NCI-H2107 treated with DMSO at 0.1 percent for 48 hours (cell line): ENCODE data around the gene BOD1L2.

Experiments
- DNase-seq: peaks from one replicate; lab custom pipeline; 2025; ENCODE audit not compliant: unreplicated experiment; lab: John Stamatoyannopoulos, UW

BOD1L2 gene

DNA sequence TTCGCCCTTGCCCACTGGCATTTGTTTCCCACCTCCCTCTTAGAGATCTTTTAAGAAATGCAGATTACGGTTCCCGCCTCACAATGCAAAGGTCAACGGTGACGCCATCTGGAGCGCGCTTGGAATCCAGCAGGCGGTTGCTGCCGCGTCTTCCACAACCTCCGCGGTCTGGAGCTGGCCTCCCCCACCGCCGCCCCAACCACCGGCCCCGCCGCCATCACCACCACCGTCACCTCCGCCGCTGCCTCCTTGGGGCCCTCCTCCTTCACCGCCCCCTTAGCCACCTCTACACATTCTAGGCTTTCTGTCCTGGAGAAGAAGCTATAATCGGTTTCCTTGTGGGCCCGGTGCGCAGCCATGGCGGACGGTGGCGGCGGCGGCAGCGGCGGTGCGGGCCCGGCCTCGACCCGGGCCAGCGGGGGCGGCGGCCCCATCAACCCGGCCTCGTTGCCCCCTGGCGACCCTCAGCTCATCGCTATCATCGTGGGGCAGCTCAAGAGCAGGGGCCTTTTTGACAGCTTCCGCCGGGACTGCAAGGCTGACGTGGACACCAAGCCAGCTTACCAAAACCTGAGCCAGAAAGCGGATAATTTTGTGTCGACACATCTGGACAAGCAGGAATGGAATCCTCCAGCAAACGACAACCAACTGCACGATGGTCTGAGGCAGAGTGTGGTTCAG is at the start of gene BOD1L2:
BOD1L2 (plus strand) TSS at position 132 of the 681 bp plus-strand sequence; CDS start at position 358, 226 bp downstream.
- DNase-seq: no peak

DNA sequence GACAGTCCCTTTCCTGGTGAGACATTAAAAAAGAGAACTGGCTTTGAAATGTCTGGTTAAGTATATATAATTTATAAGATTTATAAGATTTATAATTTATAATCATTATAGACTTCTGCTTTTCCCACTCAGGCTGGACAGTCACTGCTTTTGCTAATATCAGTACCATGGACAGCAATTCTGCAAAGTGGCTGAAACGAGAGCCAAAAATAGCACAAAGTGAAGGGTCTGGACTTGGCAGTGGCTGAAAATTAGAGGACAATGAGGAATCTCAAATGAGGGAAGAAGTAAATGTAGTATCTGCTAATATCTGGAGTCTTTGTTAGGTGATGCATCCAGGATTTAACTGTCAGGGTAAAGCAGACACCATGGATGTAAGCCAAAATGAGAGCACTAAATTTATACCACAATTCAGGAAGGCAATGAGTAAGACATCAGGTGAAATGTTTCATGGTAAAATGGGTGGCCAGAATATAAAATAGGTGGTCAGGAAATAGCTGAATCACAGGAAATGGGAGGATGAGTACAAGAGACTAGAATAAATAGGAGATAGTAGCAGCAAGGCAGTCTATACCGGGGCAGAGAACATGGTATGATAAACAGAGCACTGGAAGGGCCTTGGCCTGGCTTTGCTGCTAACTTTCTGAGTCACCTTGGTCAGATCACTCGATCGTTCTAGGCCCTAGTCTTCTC is 39.6 kb upstream of the BOD1L2 start:
- no peak for DNase-seq

DNA sequence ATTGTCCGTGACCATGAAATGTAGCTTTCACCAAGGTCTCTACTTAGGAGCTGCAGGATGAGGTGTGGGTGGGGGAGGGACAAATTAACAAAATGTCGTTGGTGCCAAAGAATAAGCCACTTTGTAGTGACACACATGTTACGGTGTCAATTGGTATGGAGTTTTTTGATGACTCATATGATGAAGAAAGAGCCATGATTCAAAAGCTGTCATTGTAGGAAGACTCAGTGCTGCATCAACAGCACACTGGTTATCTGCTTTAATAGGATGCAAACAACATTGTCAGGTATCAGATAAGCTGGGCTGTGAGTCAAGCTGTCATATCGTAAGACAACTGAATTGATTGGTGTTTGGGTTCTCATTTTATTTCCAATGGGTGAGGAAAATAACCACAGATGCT is 36.6 kb upstream of the BOD1L2 start:
- DNase-seq: no peak

DNA sequence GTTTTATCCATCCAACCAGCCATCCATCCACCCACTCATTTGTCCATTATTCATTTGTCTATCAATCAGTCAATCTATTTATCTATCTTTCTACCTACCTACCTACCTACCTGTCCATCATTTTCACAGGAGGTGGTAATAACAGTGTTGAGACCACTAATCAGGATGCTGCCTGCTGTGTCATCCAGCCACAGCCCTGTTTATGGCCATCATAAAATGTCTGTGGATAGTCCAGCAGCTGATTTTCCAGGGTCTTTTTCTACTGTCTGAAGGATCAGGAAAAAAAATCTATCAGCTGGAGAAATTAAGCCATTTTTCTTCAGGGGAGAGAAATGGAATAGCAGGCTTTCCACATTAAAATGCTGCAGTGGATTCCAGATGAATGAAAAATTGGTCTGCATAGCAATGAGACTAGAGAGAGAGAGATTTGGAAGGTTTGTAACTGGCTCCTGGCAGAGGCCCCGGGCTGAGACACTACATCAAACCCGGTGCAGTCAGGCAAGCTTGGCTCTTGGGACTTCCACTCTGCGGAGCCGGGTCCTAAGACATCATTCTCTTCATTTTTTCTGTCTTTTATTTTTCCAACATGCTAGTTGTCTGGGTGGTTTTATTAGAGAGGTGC is 33.0 kb upstream of the BOD1L2 start:
- DNase-seq: no peak

DNA sequence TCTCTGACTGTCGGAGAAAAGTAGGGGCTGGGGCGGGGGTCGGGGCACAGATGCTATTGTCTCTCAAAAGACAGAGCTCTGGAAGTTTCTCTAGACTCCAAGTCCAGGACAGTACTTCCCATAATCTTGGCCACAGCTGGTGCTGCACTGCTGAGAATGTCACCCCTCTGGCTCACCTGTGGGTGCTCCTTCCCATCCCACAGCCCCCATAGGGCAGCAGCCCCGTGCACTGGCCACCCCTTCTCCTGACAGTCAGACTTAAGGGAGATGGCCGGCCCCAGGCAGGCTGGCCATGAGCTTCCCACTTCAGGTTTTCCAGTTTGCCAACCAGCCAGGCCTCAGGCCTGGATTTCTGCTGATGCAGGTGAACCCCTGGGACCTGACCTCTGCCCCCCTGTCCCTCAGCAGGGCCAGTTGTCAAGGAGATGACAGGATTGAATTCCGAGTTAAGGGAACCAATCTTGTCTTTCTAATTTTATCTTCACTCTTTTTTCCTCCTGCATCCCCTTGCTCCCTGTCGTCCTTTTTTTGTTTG is 30.2 kb upstream of the BOD1L2 start:
- no peak for DNase-seq

DNA sequence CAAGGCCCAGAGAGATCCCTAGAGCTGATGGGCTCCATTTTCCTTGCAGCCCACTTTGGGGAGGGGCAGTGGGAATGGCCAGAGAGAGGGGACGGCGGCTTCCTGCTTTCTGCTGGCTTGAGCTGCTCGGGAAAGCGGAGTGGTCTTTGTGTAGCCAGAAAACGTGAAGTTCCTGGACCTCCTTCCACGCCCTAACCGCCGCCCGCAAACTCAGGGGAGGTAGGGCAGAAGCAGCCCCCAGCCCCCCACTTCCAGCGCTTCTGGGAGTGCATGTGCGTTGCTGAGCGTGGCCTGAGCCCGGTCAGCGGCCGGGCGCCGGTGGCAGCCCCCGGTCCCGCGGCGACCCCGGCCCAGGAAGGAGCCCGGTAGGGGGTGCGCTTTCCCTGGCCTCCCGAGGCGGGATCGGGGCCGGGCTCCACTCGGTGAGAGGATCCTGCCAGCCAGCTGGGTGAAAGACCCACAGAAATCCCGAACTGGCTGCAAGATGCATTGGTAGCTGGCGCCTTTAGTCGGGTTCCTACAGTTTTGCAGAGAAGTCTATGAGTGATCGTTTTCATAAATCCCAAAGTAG is 25.3 kb upstream of the BOD1L2 start:
- DNase-seq: no peak

DNA sequence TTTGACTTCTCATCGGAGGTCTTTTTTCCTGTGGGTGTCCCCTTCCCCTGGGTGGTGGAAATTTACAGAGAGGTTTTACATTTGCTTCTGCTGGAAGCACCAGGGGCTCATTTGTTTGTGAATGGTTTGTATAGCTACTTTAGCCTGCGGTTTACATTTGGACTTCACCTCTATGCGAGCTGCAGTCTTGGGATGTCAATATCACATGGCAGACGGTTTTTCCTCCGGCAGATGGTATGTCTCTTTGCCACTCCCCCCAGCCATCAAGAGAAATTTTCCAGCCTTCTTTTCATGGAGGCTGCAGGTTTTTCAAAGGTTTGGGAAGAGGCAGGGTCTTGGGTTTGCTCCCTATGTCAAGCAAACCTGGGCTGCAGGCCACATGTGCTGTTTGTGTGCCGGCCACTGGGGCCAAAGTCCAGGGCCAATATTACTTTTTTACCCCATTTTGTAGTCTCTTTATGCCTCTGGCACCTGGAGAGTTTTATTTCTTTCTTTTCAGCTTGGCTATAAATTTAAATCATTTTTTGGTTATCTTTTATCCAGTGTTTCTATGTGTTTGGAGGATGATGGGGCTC is 23.9 kb upstream of the BOD1L2 start:
- peak; percentile 98 for DNase-seq

DNA sequence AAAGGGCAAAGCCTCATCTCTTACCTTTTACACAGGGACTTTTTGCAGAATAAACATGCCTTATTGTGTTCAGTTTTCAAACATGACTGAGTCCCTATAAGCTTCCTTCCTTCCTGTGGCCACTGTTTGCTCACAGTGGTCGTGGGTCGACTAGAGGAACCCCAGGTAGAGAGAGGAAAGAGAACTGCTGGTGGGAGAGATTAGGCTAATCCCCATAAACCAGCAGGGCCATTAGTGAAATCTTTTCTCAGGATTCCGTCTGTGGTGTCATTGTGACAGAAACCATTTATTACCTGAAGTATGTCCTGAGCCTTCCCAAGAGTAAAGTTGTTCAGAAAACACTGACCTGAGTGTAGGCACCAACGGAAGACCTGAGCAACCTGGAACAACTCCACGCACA is 21.3 kb upstream of the BOD1L2 start:
- DNase-seq: no peak

DNA sequence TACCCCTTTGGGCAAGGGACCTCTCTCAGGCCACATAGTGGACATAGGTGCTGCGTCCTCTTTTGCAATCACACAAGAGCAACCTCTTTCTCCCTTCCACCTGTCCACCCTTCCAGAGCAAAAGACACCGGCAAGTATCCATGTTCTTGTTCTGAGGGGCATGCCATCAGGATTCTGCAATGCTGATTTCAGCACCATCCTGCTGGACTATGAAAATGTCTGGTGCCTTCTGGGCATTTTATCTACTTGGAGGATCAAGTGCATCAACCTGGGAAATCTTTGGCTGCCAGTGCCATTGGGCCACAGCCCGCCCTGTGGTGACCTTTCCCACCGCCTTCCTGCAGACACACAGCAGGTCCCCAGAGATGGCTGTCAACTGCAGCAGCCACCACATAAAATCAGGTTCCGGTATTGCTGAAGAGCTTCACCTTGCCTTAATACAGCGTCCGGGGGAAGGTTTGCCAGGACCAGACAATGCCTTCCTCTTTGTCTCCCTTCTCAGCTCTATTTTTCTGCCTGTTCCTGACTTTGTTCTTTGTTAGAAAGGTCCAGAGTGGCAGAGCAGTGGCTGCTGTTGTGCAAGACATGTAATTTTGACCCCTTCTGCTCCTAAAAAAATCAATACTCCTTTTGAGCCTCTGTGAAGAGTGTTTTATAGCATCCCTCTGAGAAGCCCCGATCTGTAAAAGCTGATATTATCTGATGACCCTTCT is 18.5 kb upstream of the BOD1L2 start:
- DNase-seq: no peak

DNA sequence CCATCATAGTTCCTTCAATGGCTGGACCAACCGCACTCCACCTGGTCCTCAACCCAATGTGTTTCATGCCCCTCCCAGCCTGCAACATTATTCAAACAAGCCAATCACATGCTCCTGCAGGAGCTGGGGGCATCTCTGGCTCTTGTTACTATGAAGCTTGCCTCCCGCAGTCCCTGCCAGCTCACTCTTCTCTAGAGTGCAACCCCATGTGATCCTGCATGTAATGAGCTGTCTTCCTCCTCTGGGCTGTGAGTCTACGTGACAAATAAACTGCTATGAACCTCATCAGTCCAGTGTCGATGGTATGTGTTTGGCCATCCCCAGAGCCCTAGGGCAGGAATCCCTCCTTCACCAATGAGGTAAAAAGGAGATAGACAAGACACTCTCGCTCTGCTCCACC is 15.8 kb upstream of the BOD1L2 start:
- DNase-seq: no peak

DNA sequence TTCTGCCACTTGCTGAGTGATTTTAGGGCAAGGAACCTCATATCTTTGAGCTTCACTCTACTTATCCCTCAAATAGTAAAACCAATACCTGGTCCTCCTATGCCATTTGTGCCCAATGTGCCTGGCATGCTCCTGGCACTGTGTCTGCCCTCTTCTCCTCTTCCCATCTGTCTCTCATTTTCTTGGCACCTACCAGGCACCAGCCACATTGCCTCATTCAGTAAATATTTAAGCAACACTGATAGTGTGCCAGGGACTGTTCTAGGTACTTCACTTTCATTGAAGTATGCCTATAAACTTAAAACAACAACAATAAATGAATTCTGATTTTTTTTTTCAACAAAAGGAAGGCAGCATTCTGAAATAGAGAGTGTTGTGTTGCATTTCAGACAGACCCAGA is 15.1 kb upstream of the BOD1L2 start:
- DNase-seq: no peak

DNA sequence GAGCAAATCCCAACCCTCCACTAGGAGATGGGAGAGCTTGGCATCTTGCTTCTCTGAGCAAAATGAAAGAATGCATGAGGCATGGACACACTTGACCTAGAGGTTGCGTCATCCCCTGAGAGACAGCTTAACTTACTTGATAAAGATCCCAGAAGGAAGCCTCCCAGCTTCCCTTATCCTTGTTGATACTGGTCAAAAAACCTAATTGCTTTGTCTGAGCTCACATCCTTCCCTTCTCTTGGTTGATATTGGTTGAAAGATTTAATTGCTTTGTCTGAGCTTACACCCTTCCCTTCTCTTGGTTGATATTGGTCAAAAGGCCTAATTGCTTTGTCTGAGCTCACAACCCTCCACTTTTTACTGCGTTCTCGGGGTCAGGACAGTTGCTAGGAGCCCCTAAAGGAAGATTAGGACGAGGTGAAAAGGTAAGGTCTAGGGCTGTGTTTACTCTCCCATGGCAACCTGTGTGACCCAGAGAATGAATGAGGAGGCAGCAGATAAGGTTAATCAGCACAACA is 12.2 kb upstream of the BOD1L2 start:
- DNase-seq: no peak

DNA sequence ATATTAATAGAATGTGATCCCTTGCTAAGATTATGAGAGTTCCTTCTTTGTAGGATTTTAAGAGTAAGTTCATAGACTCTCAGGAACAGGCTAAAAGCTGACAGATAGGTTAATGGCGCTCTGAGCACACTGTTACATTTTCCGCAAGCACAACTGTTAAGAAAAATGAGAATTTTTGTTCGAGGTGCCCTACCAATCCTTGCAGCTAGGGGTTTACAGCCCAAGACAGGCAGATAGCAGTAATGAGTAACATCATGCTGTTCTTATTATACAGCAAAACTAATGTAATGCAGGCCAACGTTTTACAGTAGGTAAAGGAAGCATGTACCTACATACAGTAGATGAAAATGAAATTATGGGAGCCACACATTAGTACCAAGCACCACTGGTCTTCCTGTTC is 11.2 kb upstream of the BOD1L2 start:
- no peak for DNase-seq

DNA sequence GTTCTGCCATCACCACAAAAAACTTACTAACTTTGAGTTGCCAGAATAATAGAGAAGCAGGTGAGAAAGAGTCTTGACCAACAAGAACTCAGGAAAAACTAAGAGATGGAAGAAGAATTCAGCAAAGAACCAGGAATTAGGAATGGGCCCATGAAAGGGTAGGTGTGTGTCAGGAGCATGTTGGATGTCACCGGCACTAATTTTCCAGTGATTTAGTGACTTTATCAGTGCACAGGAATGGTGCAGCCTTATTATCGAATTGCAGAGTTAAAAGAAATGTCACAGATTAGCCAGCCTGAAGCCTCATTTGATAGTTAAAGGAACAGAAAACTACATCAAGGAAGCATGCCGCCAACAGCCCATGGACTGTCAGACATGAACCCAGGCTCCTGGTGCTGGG is 9.0 kb upstream of the BOD1L2 start:
- no peak for DNase-seq

DNA sequence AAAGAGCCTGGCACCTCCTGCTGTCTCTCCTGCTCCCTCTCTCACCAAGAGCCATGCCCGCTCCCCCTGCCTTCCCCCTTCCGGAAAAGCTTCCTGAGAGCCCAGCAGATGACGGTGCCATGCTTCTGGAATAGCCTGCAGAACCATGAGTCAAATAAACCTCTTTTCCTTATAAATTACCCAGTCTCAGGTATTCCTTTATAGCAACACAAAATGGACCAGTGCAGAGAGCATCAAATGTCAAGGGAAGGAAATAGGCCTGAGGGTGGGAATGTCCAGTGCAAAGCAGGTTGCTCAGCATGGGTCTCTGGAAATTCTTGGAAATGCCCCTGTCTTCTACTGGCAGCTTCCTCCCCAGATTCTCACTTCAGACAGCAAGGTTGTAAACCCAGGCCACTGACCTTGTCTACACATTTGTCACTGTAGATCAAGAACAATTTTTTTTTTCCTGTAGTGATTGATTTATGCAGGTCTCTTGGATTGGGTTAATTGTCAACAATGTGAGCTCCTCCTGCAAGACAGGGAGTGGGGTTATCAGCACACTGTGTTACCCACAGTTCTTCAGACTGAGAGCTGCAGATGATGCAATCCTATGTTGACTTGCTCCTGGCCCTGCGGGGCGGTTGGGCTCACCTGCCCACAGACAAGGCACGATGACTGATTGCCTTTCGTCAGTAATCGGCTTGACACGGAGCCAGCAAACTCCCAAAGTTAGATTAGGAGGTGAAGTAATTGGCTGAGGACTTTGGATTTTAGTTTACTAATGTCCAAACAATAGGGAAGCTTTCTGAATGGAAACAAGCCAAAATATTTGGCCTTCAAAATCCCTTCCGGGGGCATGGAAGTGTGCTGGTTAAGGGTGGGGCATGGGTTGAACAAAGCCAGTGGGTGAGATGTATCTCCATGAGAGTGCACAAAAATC is 5.4 kb upstream of the BOD1L2 start:
- peak; percentile 91 for DNase-seq

DNA sequence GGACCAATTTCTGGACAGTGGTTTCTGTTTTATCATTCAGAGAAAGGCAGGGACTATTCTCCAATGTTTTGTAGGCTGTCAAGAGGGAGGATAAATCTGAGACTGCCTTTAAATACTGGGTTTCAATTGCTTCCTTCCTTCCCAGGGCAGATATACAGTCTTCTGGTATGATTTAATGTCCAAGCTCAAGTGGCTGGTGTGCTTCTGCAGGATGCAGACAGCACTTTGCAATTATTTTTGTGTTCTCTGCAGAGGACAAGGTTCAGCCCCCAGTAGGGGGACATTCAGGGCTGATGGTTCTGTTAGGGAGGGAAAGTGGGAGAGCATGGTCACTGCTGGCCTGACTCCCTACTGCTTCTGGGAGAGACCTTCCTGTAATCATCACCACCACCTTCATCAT is 4.6 kb upstream of the BOD1L2 start:
- no peak for DNase-seq

DNA sequence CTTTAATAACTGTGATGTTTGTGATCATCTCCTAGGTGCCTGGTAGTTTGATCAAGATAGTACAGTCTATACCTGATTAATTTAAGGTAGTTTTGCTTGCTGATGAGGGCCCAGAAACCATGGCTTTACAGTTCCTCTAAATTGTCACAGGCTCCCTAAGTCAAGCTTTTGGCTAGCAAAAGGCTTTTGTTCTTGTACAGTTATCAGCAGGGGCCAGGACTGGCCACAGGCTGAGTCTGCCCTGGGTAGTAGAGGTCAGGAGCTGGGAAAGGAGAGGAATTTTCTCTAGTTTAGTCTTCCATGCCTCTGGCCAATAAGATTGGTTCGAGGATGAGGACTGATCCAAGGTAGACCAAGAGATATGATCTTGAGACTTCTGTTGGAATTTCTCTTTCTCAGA is 3.6 kb upstream of the BOD1L2 start:
- DNase-seq: no peak

DNA sequence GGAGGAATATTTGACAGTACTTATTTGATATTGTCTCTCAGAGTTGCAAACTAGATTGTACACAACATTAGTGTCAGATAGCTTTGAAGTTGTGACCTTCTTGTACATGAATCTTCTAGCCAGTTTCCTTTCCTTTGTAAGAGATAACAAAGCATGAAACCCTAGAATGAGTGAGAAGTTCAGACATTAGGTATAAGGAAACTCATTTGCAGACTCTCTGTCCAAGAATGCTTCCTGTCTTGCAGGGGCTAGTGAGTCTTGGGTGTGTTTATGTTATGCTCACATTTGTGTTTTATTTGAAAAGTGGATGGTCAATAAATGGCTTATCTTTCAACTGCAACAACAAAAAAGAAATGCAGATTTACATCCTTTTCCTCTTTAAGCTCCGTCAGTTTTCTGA is 1.4 kb downstream of the BOD1L2 start:
- no peak for DNase-seq

DNA sequence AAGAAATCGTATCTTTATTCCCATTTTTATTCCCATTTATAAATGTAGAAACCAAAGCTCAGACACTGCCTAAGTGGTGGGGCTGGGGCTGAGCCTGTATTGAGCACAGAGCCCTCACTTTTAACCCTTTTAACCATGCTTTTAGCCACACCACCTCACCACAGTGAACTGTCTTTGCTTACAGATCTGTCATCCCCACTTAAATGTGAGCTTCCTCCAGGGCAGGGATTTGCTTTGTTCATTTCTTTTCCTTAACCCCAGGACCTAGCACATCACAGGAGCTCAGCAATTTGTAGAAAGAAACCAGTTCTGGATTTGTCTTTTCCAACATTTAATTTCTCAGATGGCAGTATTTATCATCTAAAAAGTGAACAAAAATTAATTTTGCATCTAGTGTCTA is 2.2 kb downstream of the BOD1L2 start:
- DNase-seq: no peak

DNA sequence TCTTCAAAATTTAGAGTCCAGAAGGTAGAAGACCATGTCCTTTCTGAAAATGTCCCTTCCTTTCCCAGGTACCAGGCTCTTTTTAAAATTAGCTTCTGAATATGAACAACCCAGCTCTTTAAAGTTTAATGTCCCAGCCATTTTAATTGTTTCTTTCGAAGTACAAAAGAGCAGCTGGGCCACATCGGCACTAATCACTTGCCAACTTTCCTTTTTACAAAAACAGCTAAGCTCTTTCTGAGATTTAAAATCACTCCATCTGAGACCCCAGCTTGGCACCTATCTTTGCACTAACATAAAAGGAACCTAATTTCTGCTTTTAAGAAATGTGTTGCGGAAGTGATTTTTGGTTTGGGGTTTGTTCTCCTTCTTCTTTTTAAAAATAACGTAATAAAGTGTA is 2.6 kb downstream of the BOD1L2 start:
- DNase-seq: no peak
